ENCODE measurements around the gene AIG1.

- no peak for TF ChIP-seq CTCF (conservative IDR thresholded peaks at IDR 0.05; ENCODE audit: low read depth, low read length)
- no peak for TF ChIP-seq SMC3 (IDR thresholded peaks at IDR 0.05; ENCODE audit: low read depth, low read length)
- no peak for TF ChIP-seq FOS (IDR thresholded peaks at IDR 0.05; ENCODE audit: low read depth, low read length)
- TF ChIP-seq POLR2A (IDR thresholded peaks at IDR 0.05; ENCODE audit: low read depth, low read length): no peak
- no peak for TF ChIP-seq CEBPB (IDR thresholded peaks at IDR 0.05; ENCODE audit: low read depth, low read length)
- TF ChIP-seq CHD1 (IDR thresholded peaks at IDR 0.05; ENCODE audit: low read depth, low read length): no peak
- no peak for TF ChIP-seq BHLHE40 (IDR thresholded peaks at IDR 0.05; ENCODE audit: low read depth, low read length)
- no peak for TF ChIP-seq RAD21 (IDR thresholded peaks at IDR 0.05; ENCODE audit: low read length)
- TF ChIP-seq RFX5 (IDR thresholded peaks at IDR 0.05; ENCODE audit: low read depth, low read length): no peak
- TF ChIP-seq MAFK (IDR thresholded peaks at IDR 0.05; ENCODE audit: low read depth, low read length): no peak
- no peak for TF ChIP-seq RCOR1 (IDR thresholded peaks at IDR 0.05; ENCODE audit: insufficient replicate concordance, low read length)
- TF ChIP-seq MXI1 (IDR thresholded peaks at IDR 0.05; ENCODE audit: borderline replicate concordance, low read depth, low read length): no peak
Measured at GRCh38 chr6:143191361-143191760, 130.7 kb downstream of the AIG1 start.
